ENCODE results near the gene PDCD1.

PDCD1 gene

DNA sequence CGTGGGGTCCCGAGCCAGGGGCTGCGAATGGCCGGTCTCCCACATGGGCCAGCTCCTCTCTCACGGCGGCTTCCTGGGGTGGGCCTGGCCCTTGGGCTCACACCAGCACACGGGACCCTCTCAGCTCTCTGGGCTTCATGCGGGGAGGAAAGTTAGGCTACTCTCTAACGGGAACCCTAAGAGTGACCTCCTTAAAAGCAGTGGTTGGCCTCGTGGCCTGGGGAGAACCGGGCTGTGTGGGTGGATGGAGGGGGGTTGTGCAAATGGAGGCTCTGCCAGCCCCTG is 36.7 kb upstream of the PDCD1 start:
- DNase-seq: no peak

DNA sequence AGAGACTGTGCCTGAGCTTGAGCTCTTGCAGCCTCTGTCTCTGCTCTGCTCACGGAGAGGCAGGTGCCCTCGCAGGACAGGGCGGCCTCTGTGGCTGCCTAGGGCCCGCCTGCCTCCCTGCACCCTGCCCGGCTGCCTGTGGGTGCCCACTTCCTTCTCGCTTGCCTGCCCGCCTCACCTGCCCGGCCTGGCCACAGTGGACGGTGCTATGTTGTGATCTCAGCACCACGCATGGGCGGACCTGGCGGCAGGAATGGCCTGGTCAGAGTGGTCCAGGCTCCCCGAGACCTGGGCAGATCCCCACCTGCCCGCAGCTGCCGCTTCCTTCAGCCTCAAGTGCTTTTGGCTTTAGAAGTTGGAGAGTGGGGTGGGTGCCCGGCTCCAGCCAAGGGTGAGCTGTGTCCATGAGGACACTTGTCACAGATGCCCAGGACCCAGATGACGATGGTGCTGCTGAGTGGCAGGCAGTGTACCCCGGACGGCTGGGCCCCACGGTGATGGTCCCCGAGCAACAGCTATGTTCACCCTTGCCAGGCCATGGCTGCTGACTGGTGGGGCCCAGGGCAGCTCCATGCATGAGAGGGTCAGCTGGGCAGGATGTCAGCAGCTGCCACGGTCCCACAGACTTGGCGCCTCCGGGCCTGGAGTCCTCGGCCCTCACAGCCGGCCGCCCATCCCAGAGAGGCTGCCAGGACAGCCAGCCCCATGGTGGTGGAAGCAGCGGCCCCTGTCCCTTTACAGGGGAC is 36.2 kb upstream of the PDCD1 start:
- DNase-seq: no peak

DNA sequence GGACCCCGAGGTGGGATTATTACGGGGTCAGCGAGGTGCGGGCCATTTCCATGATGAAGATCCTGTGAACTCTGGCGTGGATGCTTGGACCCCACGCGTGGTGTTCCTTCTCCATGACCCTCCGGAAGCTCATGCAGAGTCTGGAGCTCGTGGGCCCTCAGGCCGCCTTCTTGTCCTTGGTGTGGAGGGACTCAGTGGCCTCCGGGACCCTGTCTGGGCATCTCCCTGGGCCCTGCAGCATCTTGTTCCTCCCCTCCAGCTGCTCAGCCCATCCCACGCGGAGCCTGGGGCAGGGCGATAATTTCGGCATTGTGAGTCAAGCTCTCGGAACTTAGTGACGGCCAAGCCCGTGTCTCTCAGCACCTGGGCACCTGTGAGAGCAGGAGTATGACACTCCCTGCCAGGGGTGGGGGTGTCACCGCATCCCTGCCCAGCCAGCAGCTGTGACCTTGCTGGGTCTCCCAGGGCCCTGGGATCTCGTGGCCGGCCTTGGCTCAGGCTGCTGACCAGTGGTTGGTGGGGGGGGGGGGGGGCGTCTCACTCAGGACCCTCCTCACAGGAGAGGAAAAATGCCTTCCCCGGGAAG is 35.5 kb upstream of the PDCD1 start:
- no peak for DNase-seq

DNA sequence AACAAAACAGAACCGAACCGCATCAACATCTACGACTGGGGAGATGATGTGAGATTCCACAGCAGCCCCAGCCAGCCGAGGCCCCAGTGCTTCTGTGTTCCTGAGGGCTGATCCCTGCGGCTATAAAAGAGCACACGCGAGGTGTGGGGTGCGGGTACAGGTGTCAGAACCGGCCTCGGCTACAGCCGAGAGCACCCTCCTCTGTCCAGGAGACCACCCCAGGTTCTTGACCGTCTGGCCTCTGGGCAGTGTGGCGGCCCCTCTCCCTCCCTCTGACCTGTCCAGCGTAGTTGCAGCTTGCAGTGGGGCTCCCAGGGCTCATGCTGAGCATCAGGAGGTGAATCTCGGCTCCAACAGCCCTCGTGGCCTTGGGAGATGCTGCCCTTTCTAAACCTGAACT is 34.6 kb upstream of the PDCD1 start:
- DNase-seq: no peak

DNA sequence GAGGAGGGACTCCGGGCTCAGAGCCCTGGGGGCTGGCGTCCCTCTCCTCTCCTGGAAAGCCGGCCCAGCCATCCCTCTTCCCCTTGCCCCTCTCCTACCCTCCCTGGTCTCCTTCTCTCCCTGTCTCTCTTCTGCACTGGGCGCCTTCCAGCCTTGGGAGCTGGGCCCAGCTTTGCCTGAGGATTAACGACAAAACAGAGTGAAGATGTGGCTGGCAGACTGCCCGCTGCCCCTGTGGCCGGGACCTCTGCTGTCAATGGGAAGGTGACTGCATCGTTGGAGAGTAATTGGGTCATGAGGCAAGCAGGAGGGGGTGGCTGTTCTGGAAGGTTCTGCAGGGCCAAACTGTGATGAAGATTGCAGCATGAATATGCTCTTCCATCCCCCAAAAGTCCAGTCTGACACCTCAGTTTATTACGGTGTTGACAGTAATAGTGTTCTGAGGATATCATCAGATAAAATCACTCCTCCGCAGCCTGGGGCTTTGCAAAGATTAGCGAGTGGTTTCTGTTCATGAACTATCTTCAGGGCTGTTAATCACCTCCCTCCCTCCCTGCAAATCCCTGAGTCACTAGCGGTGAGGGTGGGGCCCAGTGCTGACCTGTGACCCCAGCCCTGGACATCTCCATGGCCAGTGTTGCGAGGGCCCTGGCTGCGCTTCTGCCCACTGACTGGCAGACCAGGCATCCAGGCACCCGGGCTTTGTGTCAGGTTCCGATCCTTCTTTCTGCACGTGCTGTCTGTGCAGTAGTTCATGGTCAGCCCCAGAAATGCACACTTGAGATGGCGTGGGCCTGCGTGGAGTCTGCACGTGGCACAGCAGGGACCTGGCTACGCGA is 33.8 kb upstream of the PDCD1 start:
- DNase-seq: no peak

DNA sequence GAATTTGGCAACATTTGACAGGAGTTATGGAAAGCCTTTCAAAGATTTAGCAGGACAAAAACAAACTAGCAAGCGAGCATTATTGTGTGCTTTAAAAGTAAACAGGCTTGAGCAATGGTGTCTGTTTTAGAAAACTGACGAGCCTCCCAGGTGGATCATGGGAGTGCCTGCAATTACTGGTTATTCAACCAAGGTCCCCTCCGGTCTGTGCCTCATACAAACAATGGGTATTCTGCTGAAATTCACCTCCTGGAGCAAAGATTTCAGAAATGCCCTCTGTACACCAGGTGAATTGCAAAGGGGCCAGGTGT is 33.2 kb upstream of the PDCD1 start:
- DNase-seq: no peak

DNA sequence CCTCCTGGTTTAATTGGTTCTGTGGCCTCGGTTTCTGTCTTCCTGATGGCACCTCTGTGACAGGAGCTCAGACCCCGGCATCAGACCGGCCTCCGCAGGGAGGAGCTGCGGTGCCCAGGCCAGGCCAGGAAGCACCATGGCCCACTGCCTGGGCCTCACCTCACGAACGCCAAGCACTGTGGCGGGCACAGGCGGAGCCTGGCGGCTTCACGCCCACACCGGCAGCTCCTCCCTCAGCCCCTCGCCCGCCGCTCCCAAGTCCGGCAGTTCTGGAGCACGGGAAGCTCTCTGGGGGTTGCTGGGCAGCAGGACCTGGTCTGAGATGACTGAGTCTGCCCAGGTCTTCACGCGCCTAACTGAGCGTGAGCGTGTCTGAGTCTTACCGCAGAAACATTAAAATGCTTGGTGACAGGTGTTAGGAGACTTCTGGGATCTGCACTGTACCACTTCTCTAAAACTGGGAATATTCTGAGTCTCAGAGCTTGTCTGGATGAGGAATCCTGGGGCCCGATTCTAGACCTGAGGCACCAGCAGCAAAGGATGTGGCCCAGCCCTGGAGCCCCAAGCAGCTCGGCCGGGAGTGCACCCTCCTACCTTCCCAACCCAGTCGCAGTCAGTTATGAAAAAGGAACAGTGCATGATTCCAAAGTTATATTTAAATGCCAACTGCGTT is 32.8 kb upstream of the PDCD1 start:
- no peak for DNase-seq

DNA sequence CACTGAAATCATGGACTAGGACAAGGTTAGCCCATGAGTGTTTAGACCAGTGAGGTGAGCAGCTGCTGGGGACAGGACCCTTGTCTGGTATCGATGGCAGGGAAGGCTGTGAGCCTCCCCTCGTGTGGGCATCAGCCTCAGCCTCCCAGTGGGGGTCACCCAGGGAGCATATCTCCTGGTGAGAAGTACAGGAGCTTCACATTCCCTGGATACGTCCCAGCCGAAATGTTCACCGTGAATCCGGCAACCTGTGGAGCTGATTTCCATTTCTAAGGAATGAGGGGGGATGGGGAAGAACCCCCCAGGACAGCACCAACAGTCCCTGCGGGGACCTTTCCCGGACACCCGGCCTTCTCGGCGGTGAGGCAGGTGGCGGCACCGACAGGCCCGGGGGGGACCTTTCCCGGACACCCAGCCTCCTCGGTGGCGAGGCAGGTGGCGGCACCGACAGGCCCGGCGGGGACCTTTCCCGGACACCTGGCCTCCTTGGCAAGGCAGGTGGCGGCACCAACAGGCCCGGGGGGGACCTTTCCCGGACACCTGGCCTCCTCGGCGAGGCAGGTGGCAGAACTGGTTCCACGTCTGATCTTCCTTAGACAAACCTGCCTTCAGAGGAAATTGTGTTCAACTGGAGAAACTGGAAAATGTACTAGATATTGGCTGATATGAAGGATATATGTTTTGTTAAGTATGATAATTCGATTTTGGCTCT is 32.0 kb upstream of the PDCD1 start:
- no peak for DNase-seq

DNA sequence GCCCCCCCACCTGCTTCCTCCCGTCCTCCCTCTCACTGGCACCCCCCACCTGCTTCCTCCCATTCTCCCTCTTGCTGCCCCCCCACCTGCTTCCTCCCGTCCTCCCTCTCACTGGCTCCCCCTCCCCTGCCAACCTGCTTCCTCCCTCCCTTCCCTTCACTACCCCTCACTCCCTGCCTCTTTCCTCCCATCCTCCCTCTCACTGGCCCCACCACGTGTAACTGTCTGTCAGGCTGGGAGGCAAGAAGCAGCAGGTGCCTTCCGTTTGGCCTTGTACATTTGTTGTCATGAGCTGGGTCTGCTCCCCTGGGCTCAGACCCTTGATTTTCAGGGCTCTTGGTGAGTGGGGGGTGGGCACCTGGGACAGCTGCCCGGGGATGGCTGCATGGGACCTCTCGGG is 29.9 kb upstream of the PDCD1 start:
- DNase-seq: no peak

DNA sequence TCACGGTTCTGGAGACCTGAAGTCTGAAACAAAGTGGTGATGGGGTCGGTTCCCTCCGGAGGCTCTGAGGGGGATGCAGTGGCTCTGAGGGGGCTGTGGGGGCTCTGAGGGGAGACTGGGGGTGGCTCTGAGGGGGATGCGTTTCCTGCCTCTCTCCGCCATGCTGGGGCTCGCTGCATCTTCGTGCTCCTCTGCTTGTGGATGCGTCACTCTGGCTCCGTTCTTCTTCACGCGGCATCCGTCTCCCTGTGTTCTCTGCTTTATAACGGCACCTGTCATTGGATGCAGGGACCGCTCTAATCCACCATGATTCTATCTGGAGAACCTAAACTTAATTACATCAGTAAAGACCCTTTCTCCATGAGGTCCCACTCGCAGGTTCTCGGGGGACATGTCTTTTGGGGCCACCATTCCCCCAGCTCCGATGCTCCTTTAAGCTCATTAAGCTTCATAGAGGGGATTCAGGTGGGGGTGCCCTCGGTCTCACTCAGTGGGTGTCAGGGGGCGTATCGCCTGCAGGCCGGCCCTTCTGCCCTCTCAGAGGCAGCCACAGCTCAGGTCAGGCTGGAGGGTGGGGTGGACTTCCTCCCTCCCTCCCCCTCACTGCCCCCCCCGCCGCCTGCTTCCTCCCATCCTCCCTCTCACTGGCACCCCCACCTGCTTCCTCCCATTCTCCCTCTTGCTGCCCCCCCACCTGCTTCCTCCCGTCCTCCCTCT is 29.3 kb upstream of the PDCD1 start:
- no peak for DNase-seq

DNA sequence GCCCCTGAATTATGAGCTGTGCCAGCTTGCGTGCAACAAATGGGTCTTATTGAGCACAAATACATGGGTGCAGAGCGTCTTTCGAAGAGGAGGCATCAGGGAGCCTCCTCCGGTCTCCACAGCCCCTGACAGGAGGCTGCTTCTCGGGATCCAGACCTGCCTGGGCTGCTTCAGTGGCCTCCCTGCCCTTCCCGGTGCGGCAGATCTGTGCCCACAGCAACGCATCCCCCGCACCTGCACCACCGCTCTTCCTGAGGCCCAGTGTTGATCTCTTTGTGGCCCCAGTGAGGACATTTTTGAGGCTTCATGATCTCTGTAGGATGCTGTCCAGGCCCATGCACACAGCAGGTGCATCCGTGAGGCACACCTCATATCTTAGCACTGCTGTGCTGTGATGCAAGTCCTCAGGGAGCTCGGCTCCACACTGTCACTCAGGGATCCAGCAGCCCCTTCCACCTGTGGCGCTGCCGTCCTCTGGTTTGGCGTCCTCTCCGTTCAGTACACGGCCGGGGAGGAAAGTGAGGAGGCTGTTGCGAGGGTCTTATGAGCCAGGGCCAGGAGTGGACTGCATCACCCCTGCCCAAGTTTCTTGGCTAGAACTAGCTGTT is 28.2 kb upstream of the PDCD1 start:
- no peak for DNase-seq

DNA sequence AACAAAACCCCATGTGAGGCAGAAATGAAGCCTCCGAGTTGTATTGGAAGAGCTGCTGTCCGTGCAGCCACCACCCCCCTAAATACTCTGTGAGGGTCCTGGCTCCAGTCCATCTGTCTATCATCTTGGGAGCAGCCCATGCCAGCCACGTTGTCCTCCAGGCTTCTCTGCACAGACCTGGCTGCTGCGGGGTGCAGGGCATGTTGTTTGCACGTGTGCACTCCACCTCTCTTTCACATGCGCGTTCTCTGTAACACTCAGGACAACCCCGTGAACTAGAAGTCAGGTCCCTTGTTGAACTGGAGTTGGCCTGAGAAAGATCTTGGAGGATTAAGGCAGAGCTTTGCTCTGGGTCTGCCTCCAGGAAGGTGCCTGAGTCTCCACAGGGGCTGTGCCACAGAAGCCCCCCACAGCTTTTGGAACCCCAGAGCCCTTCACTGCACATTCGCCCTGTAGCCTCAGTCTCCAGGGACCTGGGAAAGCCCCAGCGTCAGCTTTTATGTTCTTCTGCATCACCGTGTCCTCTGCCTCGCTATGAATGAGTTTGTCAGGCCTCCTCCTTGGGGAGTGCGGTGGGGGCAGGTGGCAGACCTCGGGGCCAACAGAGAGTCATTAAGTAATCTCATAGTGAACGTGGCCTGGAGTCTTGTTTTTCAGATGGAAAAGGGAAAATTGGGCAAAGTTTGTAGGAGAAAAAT is 27.4 kb upstream of the PDCD1 start:
- no peak for DNase-seq

DNA sequence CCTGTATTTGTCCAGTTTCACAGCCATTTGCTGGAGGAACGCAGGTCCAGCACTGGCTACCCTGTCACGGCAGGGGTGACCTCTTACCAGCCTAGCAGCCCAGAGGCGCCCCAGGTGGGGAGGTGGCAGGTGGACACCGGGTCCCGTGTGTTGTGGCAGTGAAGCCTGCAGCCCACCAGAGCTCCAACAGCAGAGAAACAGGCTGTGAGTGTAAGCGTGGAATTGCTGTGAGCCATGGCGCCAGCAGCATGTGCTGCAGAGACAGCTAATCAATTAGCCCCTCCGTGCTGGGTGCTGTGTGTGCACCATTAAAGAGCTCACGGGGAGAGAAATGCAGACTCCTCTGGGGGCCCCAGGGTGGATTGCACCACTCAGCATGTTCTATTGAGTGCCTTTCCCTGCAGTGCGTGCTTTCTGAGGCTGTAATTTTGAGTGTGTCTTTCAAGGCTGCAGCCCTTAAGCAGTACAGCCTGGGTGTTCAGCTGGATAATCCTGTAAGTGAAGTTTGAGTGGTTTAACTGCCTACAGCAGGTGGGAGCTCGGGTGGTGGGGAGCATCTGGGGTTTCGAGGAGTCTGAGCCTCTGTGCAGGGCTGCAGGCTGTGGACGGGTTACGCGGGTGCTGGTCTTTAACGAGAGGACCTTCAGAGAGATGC is 26.7 kb upstream of the PDCD1 start:
- DNase-seq: no peak

DNA sequence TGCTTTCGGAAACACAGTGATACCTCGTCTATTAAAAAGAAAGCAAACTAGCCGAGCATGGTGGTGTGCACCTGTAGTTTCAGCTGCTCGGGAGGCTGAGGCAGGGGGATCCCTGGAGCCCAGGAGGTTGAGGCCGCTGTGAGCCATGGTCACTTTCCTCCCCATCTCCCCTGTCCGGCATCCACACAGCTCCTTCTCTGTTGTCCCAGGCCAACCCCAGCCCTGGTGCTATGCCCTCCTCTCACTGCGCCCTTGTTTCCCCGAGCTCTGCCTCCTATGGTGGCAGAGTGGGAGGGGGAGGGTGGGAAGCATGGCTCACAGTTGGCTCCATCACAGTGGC is 26.2 kb upstream of the PDCD1 start:
- DNase-seq: no peak

DNA sequence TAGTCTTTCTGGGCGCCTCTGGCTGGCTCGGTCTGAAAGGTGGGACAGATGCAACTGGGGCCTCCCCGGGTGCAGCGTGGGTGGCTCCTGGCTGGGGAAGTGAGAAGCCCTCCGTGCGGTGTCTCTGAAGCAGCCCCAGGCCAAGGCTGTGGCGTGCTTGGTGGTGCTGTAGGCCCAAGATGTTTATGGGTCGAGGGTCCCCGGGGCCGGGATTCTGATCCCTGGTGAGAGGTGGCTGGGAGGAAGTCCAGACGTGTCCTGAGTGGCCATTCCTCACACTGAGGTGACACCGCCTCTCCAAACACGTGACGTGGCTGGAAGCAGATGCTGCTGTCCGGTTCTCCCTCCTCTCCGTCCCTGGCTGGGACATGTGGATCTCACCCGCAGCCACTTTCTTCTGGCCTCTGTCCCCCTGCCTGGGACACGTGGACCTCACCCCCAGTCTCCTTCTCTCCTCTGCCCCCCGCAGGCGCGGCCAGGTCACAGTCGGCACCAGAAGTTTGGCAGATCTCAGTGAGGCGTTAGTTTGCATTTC is 23.5 kb upstream of the PDCD1 start:
- no peak for DNase-seq

DNA sequence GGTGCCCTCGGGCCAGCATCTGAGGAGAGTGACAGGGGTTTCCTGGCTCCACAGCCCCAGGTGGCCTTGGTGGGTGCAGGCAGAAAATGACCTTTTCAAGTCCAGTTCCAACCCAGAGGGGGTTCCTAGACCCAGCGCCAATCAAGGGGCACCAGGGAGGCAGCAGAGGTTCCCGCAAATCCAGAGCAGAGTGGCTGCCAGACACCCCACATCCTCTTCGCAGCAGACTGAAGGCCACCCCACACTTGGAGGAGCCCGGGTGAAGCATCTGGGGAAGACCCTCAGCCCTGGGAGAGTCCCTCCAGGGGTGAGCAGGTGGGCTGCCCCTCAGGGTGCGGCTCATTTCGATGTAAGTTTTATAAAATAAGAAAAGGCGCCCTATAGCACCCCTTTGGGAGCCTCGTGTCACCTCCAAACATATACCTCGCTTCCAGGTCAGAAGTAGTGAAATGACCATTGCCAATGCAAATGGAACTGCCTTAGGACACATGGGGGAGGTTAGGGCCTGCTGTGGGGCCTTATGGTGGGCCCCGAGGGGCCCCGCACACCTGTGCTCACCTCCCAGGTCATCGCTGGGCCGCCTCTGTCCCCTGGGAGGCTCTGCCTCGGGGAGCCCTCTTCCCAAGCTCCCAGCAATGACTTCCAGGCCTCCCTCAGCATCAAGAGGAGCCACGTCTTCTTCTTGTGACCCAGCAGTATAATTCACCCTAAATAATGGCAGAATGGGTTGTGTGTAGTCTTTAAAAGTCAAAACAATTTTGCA is 21.8 kb upstream of the PDCD1 start:
- no peak for DNase-seq

DNA sequence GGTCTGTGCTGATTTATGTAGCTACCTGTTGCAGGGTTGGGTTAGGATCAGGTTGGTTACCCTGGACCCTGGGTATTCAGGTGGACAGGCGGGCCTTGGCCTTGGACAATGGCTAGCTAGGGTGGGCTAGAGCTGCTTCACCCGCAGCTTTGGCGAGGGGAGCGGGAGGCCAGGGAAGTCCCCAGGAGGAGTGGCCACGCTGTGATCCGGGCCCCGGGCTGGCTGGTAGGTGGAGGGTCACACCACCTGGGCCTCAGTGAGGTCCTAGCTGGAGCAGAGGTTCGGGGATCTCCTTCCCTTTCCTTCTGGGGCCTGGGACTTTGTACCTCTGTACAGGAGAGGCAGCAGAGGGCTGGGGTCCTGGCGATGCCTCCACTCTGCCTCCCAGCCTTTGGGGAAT is 20.6 kb upstream of the PDCD1 start:
- no peak for DNase-seq

DNA sequence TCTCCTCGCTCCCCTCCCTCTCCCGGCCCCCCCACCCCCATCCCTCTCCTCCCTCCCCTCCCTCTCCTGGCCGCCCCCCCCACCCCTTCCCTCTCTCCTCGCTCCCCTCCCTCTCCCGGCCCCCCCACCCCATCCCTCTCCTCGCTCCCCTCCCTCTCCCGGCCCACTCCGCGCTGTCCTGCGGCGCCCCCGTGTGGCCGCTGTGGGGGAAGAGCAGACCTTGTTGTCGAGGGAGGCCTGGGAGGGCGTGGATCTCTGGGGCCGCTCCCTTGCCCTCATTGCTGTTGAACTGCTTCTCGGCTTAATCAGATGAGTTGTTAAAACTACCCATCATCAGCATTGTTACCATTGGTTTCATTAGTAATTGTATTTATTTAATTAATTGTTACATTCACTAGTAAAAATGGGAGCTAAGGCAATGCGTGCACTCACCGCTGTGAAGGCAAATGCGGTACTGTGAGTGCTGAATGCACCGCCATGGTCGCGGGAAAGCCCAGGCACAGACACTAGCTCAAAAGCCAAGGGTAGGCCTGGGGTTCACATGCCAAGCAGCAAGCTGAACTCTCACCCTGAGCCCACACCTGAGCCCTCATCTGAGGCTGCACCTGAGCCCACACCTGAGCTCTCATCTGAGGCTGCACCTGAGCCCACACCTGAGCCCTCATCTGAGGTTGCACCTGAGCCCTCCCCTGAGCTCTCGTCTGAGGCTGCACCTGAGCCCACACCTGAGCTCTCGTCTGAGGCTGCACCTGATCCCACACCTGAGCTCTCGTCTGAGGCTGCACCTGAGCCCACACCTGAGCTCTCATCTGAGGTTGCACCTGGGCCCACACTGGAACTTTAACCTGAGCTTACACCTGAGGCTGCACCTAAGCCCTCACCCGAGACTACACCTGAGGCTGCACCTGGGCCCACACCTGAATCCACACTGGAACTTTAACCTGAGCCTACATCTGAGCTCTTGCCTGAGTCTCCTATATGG is 19.6 kb upstream of the PDCD1 start:
- DNase-seq: peak; percentile 88

DNA sequence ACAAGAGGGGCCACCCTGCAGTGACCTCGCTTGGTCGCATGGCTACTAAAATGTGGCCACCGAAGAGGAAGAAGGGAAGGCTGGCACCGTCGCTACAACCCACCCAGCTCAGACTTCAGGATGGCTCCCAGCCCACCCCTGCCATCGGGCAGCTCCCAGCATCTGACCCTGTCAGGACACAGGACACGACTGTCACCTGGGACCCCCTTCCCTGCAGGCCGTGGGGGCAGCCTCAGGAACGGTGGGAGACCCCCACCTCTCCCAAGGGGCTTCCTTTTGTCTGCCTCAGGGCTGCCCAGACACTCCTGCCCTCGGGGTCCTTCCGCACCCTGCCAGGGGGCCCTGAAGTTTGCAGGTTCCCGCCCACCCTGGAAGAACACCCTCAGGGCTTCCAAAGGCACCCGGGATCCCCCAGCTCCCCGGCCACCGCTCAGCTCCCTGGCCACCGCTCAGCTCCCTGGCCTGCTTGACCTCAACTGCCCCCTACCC is 18.5 kb upstream of the PDCD1 start:
- no peak for DNase-seq
